Measurements from ENCODE around the gene SPATS2L.

SPATS2L gene

DNA sequence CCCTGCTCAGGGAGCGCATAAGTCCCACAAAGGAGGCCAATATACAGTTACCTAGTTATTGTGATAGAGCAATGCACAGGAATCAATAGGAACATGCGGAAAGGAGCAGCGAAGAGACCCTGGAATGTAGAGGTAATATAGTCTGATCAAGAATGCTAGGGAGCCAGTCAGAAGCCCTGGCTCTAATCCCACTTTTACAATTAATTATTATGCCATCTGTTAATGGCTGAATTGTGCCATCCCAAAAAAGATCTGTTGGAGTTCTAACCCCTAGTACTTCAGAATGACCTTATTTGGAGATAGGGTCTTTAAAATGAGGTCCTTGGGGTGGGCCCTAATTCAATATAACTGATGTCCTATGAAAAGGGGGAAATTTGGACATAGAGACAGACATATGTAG lies 7.7 kb upstream of the SPATS2L start:
- Histone ChIP-seq H3K4me1 (ENCODE audit: control insufficient read depth, insufficient read depth, low read length) (peaks cover 5% of the 10 kb centered on the region; the same call in 1 of the 2 replicates), H3K27ac (ENCODE audit: extremely low read depth, low read depth, low read length) (no peak overlapping the region), H3K36me3 (ENCODE audit: control insufficient read depth in 2 of 2, insufficient read depth in 1 of 2, low read length in 2 of 2) (no peaks in the 10 kb centered on the region), H3K4me3 (ENCODE audit: low read depth, low read length) (no peak overlapping the region), H3K9me3 (ENCODE audit: control insufficient read depth, insufficient read depth, low read depth, low read length) (no peaks in the 10 kb centered on the region)
- ChIA-PET CTCF (interaction anchor here (0.6 to 1.4 kb wide), 3 partner anchors 25 to 327 kb away, joined by 3 to 4 read pairs (median 3); no protein-coding TSS in a partner anchor), POLR2A (no interaction called here)
- TF ChIP-seq, protein P1, sequence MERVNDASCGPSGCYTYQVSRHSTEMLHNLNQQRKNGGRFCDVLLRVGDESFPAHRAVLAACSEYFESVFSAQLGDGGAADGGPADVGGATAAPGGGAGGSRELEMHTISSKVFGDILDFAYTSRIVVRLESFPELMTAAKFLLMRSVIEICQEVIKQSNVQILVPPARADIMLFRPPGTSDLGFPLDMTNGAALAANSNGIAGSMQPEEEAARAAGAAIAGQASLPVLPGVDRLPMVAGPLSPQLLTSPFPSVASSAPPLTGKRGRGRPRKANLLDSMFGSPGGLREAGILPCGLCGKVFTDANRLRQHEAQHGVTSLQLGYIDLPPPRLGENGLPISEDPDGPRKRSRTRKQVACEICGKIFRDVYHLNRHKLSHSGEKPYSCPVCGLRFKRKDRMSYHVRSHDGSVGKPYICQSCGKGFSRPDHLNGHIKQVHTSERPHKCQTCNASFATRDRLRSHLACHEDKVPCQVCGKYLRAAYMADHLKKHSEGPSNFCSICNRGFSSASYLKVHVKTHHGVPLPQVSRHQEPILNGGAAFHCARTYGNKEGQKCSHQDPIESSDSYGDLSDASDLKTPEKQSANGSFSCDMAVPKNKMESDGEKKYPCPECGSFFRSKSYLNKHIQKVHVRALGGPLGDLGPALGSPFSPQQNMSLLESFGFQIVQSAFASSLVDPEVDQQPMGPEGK (tag by site-specific recombination; IDR thresholded peaks at IDR 0.05): no peak
- TF ChIP-seq, protein P2, sequence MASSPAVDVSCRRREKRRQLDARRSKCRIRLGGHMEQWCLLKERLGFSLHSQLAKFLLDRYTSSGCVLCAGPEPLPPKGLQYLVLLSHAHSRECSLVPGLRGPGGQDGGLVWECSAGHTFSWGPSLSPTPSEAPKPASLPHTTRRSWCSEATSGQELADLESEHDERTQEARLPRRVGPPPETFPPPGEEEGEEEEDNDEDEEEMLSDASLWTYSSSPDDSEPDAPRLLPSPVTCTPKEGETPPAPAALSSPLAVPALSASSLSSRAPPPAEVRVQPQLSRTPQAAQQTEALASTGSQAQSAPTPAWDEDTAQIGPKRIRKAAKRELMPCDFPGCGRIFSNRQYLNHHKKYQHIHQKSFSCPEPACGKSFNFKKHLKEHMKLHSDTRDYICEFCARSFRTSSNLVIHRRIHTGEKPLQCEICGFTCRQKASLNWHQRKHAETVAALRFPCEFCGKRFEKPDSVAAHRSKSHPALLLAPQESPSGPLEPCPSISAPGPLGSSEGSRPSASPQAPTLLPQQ (tag by site-specific recombination; IDR thresholded peaks at IDR 0.05): no peak
- TF ChIP-seq OVOL3 (tag by site-specific recombination; IDR thresholded peaks at IDR 0.05) (no peak), ZNF585B (tag by site-specific recombination; IDR thresholded peaks at IDR 0.05) (no peak), ZNF184 (tag by site-specific recombination; IDR thresholded peaks at IDR 0.05) (no peak), ZFP37 (tag by site-specific recombination; IDR thresholded peaks at IDR 0.05) (no peak), BCL11A (tag by site-specific recombination; IDR thresholded peaks at IDR 0.05; ENCODE audit: low read depth) (no peak), ZNF221 (tag by site-specific recombination; IDR thresholded peaks at IDR 0.05; ENCODE audit: borderline replicate concordance) (no peak), ZNF394 (tag by site-specific recombination; IDR thresholded peaks at IDR 0.05; ENCODE audit: borderline replicate concordance) (no peak), ZBTB8A (tag by site-specific recombination; IDR thresholded peaks at IDR 0.05) (no peak), ZNF132 (tag by site-specific recombination; IDR thresholded peaks at IDR 0.05; ENCODE audit: borderline replicate concordance) (no peak), ZNF621 (tag by site-specific recombination; IDR thresholded peaks at IDR 0.05) (no peak), ZNF843 (tag by site-specific recombination; IDR thresholded peaks at IDR 0.05) (no peak), ZNF354C (tag by site-specific recombination; IDR thresholded peaks at IDR 0.05; ENCODE audit: borderline replicate concordance, low read depth) (no peak), ZNF670 (tag by site-specific recombination; IDR thresholded peaks at IDR 0.05; ENCODE audit: low read depth) (no peak), ZBTB48 (tag by site-specific recombination; IDR thresholded peaks at IDR 0.05) (no peak), ZNF10 (tag by site-specific recombination; IDR thresholded peaks at IDR 0.05) (no peak), ZNF473 (tag by site-specific recombination; IDR thresholded peaks at IDR 0.05) (no peak), ZIC2 (tag by site-specific recombination; IDR thresholded peaks at IDR 0.05) (no peak)
- TF ChIP-seq, protein P3, sequence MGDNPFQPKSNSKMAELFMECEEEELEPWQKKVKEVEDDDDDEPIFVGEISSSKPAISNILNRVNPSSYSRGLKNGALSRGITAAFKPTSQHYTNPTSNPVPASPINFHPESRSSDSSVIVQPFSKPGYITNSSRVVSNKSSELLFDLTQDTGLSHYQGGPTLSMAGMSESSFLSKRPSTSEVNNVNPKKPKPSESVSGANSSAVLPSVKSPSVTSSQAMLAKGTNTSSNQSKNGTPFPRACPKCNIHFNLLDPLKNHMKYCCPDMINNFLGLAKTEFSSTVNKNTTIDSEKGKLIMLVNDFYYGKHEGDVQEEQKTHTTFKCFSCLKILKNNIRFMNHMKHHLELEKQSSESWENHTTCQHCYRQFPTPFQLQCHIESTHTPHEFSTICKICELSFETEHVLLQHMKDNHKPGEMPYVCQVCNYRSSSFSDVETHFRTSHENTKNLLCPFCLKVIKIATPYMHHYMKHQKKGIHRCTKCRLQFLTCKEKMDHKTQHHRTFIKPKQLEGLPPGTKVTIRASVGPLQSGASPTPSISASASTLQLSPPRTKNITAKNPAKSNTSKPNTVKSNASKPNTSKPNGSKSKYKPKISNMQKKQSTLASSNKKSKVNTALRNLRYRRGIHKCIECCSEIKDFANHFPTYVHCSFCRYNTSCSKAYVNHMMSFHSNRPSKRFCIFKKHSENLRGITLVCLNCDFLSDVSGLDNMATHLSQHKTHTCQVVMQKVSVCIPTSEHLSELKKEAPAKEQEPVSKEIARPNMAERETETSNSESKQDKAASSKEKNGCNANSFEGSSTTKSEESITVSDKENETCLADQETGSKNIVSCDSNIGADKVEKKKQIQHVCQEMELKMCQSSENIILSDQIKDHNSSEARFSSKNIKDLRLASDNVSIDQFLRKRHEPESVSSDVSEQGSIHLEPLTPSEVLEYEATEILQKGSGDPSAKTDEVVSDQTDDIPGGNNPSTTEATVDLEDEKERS (tag by site-specific recombination; IDR thresholded peaks at IDR 0.05): no peak

- Histone ChIP-seq H3K4me3 (ENCODE audit: low read depth, low read length) (no peak overlapping the region), H3K9me3 (ENCODE audit: control insufficient read depth, insufficient read depth, low read depth, low read length) (no peaks in the 10 kb centered on the region), H3K4me1 (ENCODE audit: control insufficient read depth, insufficient read depth, low read length) (peaks cover 5% of the 10 kb centered on the region; the same call in 1 of the 2 replicates), H3K27ac (ENCODE audit: extremely low read depth, low read depth, low read length) (no peak overlapping the region), H3K36me3 (ENCODE audit: control insufficient read depth in 2 of 2, insufficient read depth in 1 of 2, low read length in 2 of 2) (no peaks in the 10 kb centered on the region)
- TF ChIP-seq ZBTB6 (tag by site-specific recombination; IDR thresholded peaks at IDR 0.05) (no peak), ZNF324 (tag by site-specific recombination; IDR thresholded peaks at IDR 0.05) (no peak), ZNF792 (tag by site-specific recombination; IDR thresholded peaks at IDR 0.05) (no peak), TRIM28 (IDR thresholded peaks at IDR 0.05; ENCODE audit: borderline replicate concordance, low read length) (no peak)
- ChIA-PET POLR2A (no interaction called here), CTCF (no interaction called here)
These were observed 6.4 kb upstream of the SPATS2L start for GRCh38 chr2:200300065-200300464.

Data from HEK293 (cell line).